ENCODE measurements around the gene TBC1D8.

TBC1D8 gene

GRCh38 chr2:101113441-101114267 lies 37.5 kb downstream of the TBC1D8 start:
- in situ Hi-C loops (cut with HindIII; ENCODE audit: low sequenced_read_pairs), result no loop called here

GRCh38 chr2:101112772-101113157 lies 38.4 kb downstream of the TBC1D8 start:
- in situ Hi-C loops (cut with HindIII; ENCODE audit: low sequenced_read_pairs), result no loop called here

- in situ Hi-C loops (cut with HindIII; ENCODE audit: low sequenced_read_pairs), result no loop called here
Measured at GRCh38 chr2:101111917-101112771, 39.0 kb downstream of the TBC1D8 start.

GRCh38 chr2:101111262-101111838 lies 39.8 kb downstream of the TBC1D8 start:
- in situ Hi-C loops (cut with HindIII; ENCODE audit: low sequenced_read_pairs), result no loop called here

- in situ Hi-C loops (cut with HindIII; ENCODE audit: low sequenced_read_pairs), result no loop called here
Measured at GRCh38 chr2:101109451-101110118, 41.6 kb downstream of the TBC1D8 start.

GRCh38 chr2:101108357-101108756 lies 42.8 kb downstream of the TBC1D8 start:
- in situ Hi-C loops (cut with HindIII; ENCODE audit: low sequenced_read_pairs), result no loop called here

- in situ Hi-C loops (cut with HindIII; ENCODE audit: low sequenced_read_pairs), result no loop called here
Measured at GRCh38 chr2:101107241-101107640, 43.9 kb downstream of the TBC1D8 start.

- in situ Hi-C loops (cut with HindIII; ENCODE audit: low sequenced_read_pairs), result no loop called here
Measured at GRCh38 chr2:101106453-101107181, 44.6 kb downstream of the TBC1D8 start.

- in situ Hi-C loops (cut with HindIII; ENCODE audit: low sequenced_read_pairs), result no loop called here
Measured at GRCh38 chr2:101105654-101106053, 45.5 kb downstream of the TBC1D8 start.

- in situ Hi-C loops (cut with HindIII; ENCODE audit: low sequenced_read_pairs), result no loop called here
Measured at GRCh38 chr2:101097638-101098037, 53.5 kb downstream of the TBC1D8 start.

GRCh38 chr2:101096619-101097142 lies 54.5 kb downstream of the TBC1D8 start:
- in situ Hi-C loops (cut with HindIII; ENCODE audit: low sequenced_read_pairs), result no loop called here

- in situ Hi-C loops (cut with HindIII; ENCODE audit: low sequenced_read_pairs), result no loop called here
Measured at GRCh38 chr2:101094351-101094750, 56.8 kb downstream of the TBC1D8 start.

- in situ Hi-C loops (cut with HindIII; ENCODE audit: low sequenced_read_pairs), result no loop called here
Measured at GRCh38 chr2:101089942-101090799, 61.0 kb downstream of the TBC1D8 start.

- in situ Hi-C loops (cut with HindIII; ENCODE audit: low sequenced_read_pairs), result no loop called here
Measured at GRCh38 chr2:101089419-101089818, 61.8 kb downstream of the TBC1D8 start.

- in situ Hi-C loops (cut with HindIII; ENCODE audit: low sequenced_read_pairs), result no loop called here
Measured at GRCh38 chr2:101087638-101088037, 63.5 kb downstream of the TBC1D8 start.

- in situ Hi-C loops (cut with HindIII; ENCODE audit: low sequenced_read_pairs), result no loop called here
Measured at GRCh38 chr2:101083613-101084012, 67.6 kb downstream of the TBC1D8 start.

GRCh38 chr2:101082998-101083397 lies 68.2 kb downstream of the TBC1D8 start:
- in situ Hi-C loops (cut with HindIII; ENCODE audit: low sequenced_read_pairs), result no loop called here

- in situ Hi-C loops (cut with HindIII; ENCODE audit: low sequenced_read_pairs), result no loop called here
Measured at GRCh38 chr2:101081375-101081907, 69.7 kb downstream of the TBC1D8 start.
